ENCODE data around the gene EGR1.

The EGR1 gene

DNA sequence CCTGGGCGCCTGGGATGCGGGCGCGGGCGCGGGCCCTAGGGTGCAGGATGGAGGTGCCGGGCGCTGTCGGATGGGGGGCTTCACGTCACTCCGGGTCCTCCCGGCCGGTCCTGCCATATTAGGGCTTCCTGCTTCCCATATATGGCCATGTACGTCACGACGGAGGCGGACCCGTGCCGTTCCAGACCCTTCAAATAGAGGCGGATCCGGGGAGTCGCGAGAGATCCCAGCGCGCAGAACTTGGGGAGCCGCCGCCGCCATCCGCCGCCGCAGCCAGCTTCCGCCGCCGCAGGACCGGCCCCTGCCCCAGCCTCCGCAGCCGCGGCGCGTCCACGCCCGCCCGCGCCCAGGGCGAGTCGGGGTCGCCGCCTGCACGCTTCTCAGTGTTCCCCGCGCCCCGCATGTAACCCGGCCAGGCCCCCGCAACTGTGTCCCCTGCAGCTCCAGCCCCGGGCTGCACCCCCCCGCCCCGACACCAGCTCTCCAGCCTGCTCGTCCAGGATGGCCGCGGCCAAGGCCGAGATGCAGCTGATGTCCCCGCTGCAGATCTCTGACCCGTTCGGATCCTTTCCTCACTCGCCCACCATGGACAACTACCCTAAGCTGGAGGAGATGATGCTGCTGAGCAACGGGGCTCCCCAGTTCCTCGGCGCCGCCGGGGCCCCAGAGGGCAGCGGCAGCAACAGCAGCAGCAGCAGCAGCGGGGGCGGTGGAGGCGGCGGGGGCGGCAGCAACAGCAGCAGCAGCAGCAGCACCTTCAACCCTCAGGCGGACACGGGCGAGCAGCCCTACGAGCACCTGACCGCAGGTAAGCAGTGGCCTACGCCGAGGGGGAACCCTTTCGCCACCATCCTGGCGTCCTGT lies at the start of gene EGR1:
TSS of gene EGR1 (plus strand) at position 219 of the 864 bp plus-strand sequence. CDS start at position 502, 283 bp downstream.
- DNase-seq: peak; percentile 97

GRCh38 chr5:138418444-138418843 lies 46.8 kb upstream of the EGR1 start:
- no peak for DNase-seq

- DNase-seq: no peak
Measured at GRCh38 chr5:138425079-138425478, 40.2 kb upstream of the EGR1 start.

DNA sequence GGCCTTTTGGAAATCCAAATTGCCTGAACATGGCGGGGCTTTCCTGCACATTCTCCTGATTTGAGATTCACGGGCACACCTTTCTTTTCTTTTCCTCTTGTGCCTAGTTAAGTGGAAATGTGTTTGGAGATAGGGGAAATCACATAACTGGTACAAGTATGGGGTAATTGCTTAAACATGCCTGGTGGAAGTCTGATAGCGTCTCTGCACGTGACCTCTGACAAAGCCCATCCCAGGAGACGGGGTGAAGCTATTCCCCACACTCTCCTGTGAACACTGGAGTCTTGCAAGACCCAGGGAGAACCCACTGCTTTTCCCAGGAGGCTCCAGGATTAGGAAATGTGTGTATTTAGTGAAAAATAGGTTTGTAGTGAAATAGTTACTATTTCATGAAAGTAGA lies 29.3 kb upstream of the EGR1 start:
- DNase-seq: no peak

GRCh38 chr5:138438003-138438723 lies 27.1 kb upstream of the EGR1 start:
- no peak for DNase-seq

- peak; percentile 60 for DNase-seq
Measured at GRCh38 chr5:138438724-138439476, 26.4 kb upstream of the EGR1 start, which contains the start of gene REEP2. TSS of gene REEP2 (plus strand) at chr5:138439057. CDS start at chr5:138439209, 152 bp downstream.

GRCh38 chr5:138439477-138440158 lies 25.7 kb upstream of the EGR1 start:
- DNase-seq: no peak

DNA sequence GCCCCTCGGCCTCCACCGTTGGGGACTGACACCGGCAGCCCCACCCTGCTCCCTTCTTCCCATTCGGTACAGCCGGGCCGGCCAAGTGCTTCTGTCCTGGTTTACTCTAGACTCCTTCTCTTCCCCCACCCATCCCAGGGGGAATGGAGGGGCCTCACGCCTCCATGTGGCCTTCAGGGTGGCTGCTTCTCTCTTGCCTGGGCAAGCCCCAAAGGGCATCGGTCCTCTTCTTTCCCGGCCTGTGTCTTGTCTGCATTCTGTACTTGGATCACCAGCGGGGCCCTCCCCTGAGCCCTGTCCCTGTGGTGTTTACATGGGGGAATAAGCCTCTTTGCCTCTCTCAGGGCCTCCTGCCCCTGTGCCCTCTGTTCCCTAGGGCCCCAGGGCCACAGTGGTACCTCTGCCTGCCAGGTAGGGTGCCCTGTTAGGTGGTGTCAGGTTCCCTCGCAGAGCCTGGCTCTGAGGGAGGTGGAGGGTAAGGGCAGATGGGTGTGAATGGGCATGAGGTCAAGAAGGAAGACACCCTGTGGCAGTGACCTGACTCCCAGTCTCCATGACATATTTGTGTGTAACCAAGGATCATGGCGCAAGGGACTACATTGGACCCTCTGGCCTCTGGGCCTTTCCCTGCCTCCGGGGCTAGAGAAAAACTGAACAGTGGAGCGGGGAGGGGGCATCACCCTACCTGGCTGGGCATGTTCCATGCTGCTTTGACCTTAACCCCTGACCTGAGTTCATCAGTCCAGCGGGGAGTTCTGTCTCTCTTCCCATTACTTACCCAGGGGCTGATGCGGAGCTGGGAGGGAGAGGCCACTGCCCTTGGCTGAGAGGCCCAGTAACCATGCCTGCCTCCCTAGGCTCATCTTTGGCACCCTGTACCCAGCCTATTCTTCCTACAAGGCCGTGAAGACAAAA lies 24.9 kb upstream of the EGR1 start:
- DNase-seq: no peak

DNA sequence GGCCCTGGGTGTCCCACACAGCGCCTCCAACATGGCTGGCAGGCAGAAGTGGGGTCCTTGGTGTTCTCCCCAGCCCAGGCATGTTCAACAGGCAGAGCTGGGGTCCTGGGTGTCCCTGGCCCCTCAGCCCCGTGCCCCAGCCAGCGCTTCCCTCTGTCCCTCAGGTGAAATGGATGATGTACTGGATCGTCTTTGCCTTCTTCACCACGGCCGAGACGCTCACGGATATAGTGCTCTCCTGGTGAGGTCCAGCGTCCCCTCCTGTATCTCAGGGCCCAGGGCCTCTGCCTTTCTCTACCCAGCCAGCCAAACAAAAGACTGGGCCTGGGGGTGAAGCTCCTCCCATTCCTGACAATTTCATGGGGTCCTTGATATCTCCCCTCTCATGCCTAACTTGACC lies 24.1 kb upstream of the EGR1 start:
- DNase-seq: no peak

GRCh38 chr5:138444078-138444773 lies 21.1 kb upstream of the EGR1 start:
- no peak for DNase-seq

- DNase-seq: no peak
Measured at GRCh38 chr5:138444774-138445546, 20.3 kb upstream of the EGR1 start.

GRCh38 chr5:138445547-138446271 lies 19.6 kb upstream of the EGR1 start:
- no peak for DNase-seq

DNA sequence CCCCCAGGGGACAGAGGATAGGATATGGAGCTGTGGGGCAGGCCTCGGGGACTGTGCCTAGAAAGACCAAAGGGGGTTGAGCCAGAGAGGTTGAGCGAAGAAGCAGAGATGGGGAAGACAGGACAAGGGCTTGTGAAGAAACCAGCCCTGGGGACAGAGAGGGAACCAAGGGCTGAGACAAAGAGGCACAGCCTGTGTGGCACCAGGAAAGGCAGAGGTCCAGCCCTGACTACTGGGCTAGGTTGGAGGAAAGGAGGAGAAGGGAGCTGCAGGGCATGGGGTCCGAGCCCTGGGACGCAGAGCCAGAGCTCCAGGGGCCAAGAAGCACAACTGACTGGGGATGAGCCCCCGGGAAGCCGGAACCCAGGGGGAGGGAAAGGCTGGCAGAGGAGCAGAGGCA lies 17.2 kb upstream of the EGR1 start:
- no peak for DNase-seq

DNA sequence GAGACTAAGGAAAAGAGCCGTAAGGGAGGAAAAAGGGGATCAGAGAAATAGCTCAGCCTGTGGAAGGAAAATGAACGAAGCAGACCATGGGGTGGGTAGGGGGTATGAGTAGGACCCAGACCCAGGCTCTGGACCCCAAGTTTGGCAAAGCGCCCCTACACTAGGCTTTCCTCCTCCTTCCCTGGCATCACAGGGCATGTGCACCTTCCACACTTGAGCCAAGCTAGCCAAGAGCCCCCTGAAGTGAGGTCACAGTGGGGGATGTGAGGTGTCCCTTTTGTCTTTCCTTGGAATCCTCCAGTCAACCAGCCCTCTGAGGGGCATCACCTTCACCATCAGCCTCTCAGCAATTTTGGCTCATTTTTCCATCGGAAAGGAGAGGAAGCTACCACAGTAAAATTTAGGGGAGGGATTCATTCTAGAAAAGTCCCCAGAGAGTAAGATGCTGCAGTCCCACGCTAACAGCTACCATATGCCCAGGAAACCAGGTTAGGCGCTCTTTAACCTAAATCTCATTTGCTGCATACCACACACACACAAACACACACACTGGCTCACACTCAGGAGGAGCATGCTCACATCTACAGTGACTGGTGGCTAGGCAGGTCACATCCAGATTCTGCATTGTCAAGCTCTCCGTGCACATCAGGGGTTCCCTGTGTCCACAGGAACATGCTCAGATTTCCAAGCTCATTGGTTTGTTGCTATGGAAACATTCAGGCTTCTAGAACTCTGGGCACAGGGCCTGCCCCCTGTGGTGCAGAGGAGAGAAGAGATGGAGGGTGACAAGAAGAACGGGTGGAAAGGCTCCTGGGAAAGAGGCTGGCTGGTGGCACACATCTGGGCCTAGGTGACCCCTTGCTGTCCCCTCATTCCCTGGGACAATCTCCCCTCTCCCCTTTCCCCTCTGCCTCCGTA lies 16.5 kb upstream of the EGR1 start:
- no peak for DNase-seq

- peak; percentile 92 for DNase-seq
Measured at GRCh38 chr5:138449501-138450239, 15.6 kb upstream of the EGR1 start.

GRCh38 chr5:138450971-138451370 lies 14.3 kb upstream of the EGR1 start:
- DNase-seq: no peak

GRCh38 chr5:138452720-138453119 lies 12.6 kb upstream of the EGR1 start:
- DNase-seq: no peak
